GM12864 (cell line): Measurements from ENCODE around the gene DUSP18.

ENCODE experiments used
- DNase-seq: peaks from one replicate; pipeline ENCODE4 v3.0.0-alpha.2; 2011; ENCODE audit warnings: low read depth
- H3K4me3 ChIP-seq: 2 replicates; pipeline ENCODE4 v1.5.1; 2011; ENCODE audit warnings: mild to moderate bottlenecking, low read depth, low read length, control low read depth
- CTCF ChIP-seq: IDR thresholded peaks from 2 replicates; pipeline ENCODE4 v1.5.1; 2011; ENCODE audit warnings: low read depth, mild to moderate bottlenecking, moderate library complexity, low read length, control low read depth, inconsistent platforms; ENCODE audit errors: missing control alignments

DUSP18 gene

GRCh38 chr22:30665266-30665665 lies 2.4 kb downstream of the DUSP18 start:
- DNase-seq, result no peak
- no peak for TF ChIP-seq CTCF
- H3K4me3 ChIP-seq, result no peak overlapping the region

DNA sequence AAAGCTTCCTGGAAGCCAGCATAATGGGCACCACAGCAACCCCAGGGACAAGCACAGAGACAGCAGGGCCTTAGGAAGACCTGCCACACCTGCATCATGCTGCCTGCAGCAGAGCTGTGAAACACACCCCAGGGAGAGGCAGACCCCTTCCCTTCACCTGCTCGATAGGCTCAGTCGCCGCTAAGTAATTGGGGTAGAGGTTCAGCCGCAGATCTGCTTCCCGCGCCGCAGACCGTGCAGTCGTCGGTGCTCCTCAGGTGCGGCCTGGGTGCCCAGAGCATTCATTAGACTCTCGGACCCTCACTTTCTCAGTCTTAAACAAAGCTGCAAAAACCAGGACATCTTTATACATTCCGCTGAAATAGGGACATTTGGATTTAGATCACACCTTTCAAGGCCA lies 2.9 kb downstream of the DUSP18 start:
- H3K4me3 ChIP-seq, result no peak overlapping the region
- TF ChIP-seq CTCF, result no peak
- DNase-seq, result no peak

DNA sequence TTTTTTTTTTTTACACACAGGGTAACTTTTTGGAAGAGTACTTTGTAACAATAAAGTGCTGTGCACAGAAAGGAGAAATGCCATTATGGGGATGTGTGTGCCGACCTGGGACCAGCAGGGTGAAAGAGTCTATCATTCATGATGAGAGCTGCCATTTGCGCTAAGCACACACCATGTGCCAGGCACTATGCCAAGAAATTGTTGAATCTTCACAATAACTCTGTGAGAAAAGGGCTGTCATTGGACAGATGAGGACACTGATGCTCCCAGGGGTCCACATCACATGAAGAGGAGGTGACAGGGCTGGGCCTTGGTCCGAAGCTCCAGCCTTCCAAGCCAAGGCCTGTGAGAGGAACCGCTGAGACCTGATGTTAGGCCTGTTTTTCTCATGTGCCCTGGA lies 5.6 kb downstream of the DUSP18 start:
- TF ChIP-seq CTCF, result no peak
- no peak overlapping the region for H3K4me3 ChIP-seq
- DNase-seq, result no peak

DNA sequence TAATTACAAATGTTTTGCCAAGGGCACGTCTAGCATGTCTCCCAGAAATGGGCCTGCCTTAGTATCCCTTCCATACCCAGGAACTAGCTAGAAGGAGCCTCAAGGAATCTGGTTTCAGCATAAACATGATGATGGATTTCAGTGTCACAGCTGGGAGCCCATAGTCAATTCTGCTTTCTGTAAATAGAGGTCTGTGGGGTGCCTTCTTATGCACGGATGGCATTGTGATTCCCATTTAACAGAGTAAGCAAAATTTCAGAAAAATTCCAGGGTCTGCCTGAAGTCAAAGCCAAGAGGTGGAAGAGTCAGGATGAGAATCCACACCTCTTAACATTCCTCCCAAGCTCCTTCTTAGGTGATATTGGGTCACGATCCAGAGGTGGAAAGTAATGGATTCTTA lies 12.1 kb downstream of the DUSP18 start:
- TF ChIP-seq CTCF, result no peak
- no peak overlapping the region for H3K4me3 ChIP-seq
- no peak for DNase-seq

DNA sequence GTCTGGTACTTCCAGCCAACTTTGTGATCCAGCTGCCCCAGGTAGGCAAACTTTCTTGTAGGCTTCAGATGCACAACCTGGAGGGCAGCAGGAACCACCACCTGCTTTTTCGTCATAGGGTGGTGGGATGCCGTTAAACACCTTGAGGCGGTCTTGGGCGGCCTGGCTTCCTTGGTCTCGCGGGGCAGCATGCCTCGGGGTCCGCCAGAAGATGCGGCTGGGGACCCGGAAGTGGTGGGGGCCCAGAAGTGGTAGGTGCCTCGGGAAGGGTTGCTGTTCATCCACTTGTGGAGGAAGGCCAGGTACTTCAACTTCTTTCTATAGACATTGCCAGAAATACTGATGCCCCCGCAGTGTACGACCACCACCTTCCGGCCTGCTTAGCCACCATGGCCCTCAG lies 13.3 kb downstream of the DUSP18 start:
- H3K4me3 ChIP-seq, result no peak overlapping the region

DNA sequence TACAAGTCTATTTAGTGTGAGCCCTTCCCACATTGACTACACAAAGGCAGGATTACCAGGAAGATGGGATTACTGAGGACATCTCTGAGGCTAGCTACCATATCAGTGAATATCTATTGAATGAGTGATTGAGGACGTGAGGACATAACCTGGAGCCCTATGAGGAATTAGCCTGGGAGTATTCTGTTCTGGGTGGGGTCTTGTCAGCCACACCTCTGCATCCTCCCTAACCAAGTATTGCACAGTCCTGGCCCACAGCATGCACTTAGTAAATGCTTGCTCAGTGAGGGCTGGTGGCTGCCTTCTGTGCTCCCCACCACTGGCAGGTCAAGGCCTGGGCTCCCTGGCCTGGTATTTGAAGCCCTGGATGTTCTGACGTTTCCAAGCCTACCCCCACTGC lies 14.8 kb downstream of the DUSP18 start:
- no peak overlapping the region for H3K4me3 ChIP-seq
- no peak for DNase-seq
- no peak for TF ChIP-seq CTCF

More for the DNA sequence above, 13.3 kb downstream of the DUSP18 start:
- DNase-seq, result no peak
- no peak for TF ChIP-seq CTCF

DNA sequence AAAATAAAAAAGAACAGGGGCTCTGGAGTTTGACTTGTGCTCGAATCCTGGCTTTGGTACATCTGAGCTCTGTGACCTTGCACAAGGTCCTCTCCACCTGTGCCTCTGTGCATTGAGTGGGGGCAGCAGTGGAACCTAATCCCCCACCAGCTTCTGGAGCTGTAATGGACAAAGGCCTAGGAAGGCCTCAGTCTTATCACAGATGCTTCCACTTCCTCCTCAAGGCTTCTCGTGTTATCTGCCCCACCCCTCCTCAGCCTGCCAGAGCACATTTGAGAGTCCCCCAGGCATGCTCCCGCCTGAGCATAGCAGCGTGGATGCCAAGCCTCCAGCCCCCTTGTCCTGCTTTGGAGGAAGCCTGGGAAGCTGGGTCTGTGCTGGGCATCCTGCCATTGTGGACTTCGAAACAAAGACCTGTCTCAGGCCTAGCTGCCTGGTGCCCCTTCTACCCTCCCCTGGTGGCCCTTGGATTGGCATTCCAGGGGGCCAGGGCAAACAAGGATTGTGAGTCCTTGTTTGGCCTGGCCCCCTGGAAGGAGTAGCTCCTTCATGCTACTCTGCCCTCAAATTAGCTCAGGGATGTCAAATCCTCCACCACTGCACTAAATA lies 17.1 kb downstream of the DUSP18 start:
- TF ChIP-seq CTCF, result no peak
- no peak for DNase-seq
- no peak overlapping the region for H3K4me3 ChIP-seq
